ENCODE data around the gene GDPD1.
"Not testable (repeated sequence)": the region's sequence is repeated elsewhere in the genome, so short reads cannot be mapped to it uniquely, and the experiment has no call there.

GDPD1 gene

DNA sequence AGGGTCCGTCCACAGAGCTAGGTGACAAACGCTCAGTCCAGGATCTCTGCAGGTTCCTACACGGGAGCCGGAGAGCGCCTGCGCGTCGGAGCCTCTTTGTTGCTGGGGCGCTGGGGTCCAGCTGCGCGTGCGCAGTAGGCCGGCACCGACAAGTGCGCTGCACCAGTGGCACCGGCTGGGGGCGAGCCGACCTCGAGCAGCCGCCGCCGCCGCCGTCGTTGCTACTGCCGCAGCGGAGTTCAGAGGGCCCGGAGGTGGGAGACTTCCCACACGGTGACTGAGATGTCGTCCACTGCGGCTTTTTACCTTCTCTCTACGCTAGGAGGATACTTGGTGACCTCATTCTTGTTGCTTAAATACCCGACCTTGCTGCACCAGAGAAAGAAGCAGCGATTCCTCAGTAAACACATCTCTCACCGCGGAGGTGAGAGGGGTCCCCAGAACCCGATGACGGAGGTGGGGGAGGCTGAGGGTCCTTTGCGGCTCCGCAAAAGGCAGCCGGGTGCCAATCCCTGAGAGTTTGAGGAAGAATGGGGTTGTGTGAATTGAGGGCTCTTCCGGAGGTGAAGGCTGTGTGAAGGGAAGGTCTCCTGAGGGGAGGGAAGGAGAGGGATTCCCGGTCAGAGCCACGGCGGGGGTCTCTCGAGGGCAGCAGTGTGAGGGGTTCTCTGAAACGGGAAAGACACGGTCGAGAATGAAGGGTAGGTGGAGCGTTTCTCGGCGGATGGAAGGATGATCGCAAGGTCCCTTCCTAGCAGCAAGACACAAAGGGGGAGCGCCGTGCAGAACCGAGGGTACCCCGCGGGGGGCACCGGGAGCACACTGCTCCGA lies at the start of gene GDPD1:
TSS of gene GDPD1 (plus strand) at position 184 of the 831 bp plus-strand sequence. CDS start at position 283, 99 bp downstream.
- peak; percentile 93 to 95 for DNase-seq (ENCODE audit: low read depth in 2 of 2)

GRCh38 chr17:59172436-59173004 lies 47.8 kb upstream of the GDPD1 start:
- DNase-seq (ENCODE audit: low read depth in 2 of 2) = no peak

DNA sequence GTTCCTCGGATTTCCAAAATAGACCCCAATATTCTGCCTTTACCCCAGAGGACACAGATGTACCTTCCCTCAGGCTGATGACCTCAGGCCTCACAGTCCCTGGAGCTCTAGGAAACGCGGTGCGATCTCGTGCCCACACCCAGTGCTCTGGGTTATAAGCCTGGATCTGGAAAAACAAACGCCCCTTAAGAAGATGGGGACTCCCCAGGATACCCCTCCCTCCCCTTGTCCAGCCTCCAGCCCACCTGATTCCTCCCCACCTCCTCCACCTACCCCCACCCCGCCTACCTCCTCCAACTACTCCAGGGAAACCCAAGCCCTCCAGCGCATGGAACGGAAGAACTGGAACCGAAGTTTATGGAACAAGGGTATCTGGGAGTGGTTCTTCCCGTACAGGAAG lies 45.6 kb upstream of the GDPD1 start:
- DNase-seq (ENCODE audit: low read depth in 2 of 2) = no peak

DNA sequence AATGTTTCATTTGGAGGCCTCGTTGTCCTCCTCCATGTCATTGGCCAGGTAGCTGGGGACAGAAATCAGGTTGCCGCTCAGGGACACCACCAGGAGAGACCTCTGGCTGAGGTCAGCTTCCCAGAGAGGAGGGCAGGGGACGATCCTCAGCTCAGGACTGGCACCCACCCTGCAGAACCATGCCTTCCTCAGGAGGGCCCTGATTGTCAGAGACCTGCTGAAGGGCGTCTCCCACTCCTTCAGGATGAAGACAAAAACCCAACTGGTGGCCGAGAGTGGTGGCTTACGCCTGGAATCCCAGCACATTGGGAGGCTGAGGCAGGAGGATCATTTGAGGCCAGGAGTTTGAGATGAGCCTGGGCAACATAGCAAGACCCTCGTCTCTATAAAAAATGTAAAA lies 45.2 kb upstream of the GDPD1 start:
- DNase-seq (ENCODE audit: low read depth in 2 of 2) = no peak

DNA sequence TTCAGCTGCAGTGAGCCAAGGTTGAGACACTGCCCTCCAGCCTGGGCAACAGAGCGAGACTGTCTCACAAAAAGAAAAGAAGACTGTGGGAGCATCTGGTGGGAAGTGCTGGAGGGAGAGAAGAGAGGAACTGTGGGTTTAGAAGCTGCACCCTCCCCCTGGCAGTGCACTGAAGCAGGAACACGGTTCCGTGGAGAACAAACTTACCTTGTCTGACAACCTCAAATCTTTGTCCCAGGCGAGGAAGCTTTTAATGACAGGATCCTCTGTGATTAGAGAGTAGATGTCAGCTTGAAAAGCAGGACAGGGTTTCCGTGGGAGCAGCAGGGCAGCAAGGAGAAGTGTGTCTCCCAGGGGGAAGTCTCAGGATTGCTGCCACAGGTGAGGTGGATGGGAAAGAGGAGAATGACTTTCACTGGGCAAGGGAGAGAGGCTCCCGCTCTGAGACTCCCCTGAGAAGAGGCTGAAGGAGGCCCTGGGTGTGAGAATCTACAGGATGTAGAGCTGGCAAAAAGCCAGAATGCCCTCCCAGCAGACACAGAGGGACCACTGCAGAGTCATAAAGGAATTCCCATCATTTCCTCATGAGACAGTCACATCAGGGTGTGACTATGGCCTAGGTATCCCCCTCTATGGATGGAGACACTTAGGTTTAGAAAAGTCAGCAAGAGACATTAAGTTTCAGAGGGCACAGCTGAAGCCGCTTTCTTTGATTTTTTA lies 41.9 kb upstream of the GDPD1 start:
- DNase-seq (ENCODE audit: low read depth in 2 of 2) = no peak

DNA sequence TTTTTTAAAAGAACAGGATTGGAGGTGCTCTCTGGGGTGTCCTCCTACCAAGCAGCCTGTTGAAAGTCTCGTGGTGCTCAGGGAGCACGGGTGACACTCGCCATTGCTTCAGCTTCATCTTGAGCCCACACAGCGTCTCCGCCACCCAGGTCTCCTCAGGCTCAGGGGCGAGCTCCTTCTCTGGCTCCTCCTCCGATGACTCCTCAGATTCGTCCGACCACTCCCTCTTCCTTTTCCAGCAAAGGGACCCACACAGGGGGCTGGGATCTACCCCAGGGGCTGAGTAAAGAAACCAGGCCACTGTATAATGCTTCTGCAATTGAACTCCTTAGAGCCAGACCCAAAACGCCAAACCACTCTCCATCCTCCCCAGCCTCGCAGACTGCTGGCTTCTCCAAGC lies 40.7 kb upstream of the GDPD1 start:
- not testable (repeated sequence) for DNase-seq (ENCODE audit: low read depth in 2 of 2)

DNA sequence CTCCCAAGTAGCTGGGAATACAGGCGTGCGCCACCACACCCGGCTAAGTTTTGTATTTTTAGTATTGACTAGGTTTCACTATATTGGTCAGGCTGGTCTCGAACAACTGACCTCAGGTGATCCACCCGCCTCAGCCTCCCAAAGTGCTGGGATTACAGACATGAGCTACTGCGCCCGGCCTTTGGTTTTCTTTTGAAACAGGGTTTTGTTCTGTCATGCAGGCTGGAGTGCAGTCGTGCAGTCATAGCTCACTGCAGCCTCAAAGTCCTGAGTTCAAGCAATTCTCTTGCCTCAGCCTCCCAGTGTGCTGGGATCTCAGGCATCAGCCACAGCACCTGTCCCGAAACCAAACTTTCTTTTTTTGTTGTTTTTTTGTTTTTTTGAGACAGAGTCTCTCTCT lies 39.7 kb upstream of the GDPD1 start:
- no peak for DNase-seq (ENCODE audit: low read depth in 2 of 2)

- no peak for DNase-seq (ENCODE audit: low read depth in 2 of 2)
Measured at GRCh38 chr17:59181481-59181880, 38.8 kb upstream of the GDPD1 start.

DNA sequence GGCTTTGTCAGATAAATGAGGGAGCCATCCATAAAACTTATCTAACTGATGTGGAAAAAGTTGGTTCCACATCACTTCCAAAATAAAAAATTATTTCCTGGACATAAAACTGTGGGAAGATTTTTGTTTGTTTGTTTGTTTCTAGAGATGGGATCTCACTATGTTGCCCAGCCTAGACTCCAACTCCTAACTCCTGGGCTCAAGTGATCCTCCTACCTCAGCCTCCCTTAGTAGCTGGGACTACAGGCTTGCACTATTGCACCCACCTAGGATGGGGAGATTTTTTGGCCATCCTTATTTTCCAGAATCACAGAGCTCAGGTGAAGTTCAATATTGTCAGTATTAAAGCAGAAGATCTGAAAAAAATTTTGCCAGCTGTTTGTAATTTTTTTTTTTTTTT lies 34.3 kb upstream of the GDPD1 start:
- no peak for DNase-seq (ENCODE audit: low read depth in 2 of 2)

GRCh38 chr17:59186850-59187249 lies 33.5 kb upstream of the GDPD1 start:
- no peak for DNase-seq (ENCODE audit: low read depth in 2 of 2)

- no peak for DNase-seq (ENCODE audit: low read depth in 2 of 2)
Measured at GRCh38 chr17:59190806-59191205, 29.5 kb upstream of the GDPD1 start.

GRCh38 chr17:59193336-59193862 lies 26.9 kb upstream of the GDPD1 start:
- DNase-seq (ENCODE audit: low read depth in 2 of 2) = no peak

GRCh38 chr17:59199398-59199797 lies 20.9 kb upstream of the GDPD1 start:
- DNase-seq (ENCODE audit: low read depth in 2 of 2) = no peak

DNA sequence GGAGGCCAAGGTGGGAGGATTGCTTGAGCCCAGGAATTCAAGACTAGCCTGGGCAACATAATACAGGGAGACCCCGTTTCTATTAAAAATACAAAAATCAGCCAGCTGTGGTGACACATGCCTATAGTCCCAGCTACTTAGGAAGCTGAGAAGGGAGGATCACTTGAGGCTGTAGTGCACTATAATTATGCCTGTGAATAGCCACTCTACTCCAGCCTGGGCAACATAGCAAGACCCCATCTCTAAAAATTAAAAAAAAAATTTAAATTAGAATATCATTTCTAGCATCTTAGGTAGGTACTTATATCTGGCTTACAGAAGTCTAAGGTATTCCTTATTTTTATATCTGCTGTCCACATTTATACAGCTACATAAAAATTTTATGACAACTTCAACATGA lies 18.0 kb upstream of the GDPD1 start:
- no peak for DNase-seq (ENCODE audit: low read depth in 2 of 2)

DNA sequence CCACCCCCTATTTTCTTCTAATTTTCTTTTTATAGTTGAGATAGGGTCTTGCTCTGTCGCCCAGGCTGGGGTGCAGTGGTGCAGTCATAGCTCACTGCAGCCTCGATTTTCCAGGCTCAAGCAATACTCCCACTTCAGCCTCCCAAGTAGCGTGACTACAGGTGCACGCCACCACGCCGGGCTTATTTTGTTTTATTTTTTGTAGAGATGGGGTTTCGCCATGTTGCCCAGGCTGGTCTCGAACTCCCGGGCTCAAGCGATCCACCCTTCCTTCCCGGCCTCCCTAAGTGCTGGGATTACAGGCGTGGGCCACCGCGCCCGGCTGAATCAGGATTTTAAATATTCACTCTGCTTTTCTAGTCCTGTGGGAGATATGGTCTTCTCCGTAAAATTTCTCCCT lies 941 bp upstream of the GDPD1 start:
- no peak for DNase-seq (ENCODE audit: low read depth in 2 of 2)

DNA sequence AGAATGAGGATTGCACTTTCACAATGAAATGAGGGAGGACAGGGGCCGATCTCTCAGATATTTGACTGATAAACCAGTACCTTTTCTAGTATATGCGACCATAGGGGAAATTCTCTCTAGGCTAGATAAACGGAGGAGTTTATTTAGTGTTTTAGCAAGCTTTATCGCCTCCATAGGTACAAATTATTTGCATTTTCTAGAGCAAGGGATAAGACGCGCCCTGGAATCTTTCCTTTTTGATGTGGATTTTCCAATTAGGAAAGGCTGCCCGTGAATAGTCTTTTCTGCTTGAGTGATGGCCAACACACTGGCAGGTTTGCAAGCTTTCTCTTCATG lies 351 bp upstream of the GDPD1 start:
- DNase-seq (ENCODE audit: low read depth in 2 of 2) = no peak

DNA sequence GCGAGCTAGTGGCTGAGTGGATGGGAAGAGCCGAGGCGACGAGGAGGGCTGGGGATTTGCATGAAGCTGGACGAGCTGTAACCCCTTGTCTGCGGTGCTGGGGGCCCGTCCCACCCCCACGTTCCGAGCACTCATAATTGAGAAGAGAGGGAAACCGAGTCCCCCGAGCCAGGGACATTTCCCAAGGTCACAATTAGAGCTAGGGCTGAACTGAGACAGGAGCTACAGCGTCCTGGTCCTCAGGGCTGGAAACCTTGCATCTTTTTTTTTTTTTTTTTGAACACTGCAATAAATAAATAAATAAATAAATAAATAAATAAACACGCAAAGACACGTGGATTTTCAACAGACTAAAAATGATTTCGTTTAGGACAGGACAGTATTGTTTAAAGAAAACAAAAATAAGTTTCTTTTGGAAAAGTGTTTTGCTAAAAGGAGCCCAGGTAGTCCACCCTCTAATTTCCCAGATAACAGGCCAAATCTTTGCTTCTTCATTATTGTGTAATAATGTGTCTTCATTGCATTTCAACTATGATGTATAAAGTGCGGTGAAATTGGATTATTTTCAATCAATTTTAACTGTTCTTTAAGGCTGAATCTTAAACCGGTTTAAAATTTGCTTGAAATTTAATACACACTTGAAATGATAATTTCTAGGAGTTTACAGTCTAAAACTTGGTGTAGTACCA lies 992 bp downstream of the GDPD1 start:
- DNase-seq (ENCODE audit: low read depth in 2 of 2) = no peak

- DNase-seq (ENCODE audit: low read depth in 2 of 2) = no peak
Measured at GRCh38 chr17:59223813-59224212, 3.5 kb downstream of the GDPD1 start.

GRCh38 chr17:59228588-59228987 lies 8.3 kb downstream of the GDPD1 start:
- DNase-seq (ENCODE audit: low read depth in 2 of 2) = not testable (repeated sequence)

GRCh38 chr17:59230764-59231163 lies 10.5 kb downstream of the GDPD1 start:
- DNase-seq (ENCODE audit: low read depth in 2 of 2) = no peak

GRCh38 chr17:59234631-59235030 lies 14.3 kb downstream of the GDPD1 start:
- DNase-seq (ENCODE audit: low read depth in 2 of 2) = no peak

DNA sequence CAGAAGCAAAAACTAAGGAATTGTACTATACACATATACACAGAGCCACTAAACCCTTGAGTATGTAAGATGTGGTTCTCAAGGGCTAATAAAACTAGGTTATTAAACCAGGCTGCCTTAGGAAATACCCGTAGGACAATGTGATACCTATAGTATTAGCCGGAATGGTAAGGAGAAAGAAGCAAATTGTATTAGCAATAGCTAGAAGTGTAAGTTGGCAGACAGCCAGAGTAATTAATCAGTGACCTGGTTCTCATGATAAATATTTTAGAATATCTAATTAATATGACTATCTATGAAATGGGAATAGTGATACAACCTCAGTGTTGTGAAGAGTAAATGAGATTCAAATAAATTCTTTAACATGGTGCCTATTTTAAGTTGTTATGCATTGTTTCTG lies 18.6 kb downstream of the GDPD1 start:
- DNase-seq (ENCODE audit: low read depth in 2 of 2) = no peak

Data from stimulated activated CD8-positive, alpha-beta memory T cell treated with anti-CD3 and anti-CD28 coated beads, Interleukin-2, amount 100 ng/mL, for 1 hour (primary cell).